ENCODE results near the gene TSHR.
"Not testable (repeated sequence)": the region's sequence is repeated elsewhere in the genome, so short reads cannot be mapped to it uniquely, and the experiment has no call there.

Gene TSHR

GRCh38 chr14:81110186-81110585, 154.8 kb downstream of the TSHR start:
- no peak overlapping the region for H3K4me3 ChIP-seq
- no peak overlapping the region for H3K9ac ChIP-seq (ENCODE audit: insufficient read length)
- DNase-seq (ENCODE audit: low read depth, low spot score): no peak
- no peaks in the 10 kb centered on the region for H3K36me3 ChIP-seq (ENCODE audit: insufficient read depth, low read length)
- no peaks in the 10 kb centered on the region for H3K9me3 ChIP-seq (ENCODE audit: low read depth, low read length)
- no peak overlapping the region for H3K27ac ChIP-seq
- TF ChIP-seq FOXP2 (optimal IDR thresholded peaks at IDR 0.05; ENCODE audit: control extremely low read depth, extremely low read length, insufficient read depth) (no peak), POLR2AphosphoS5 (IDR thresholded peaks at IDR 0.05; ENCODE audit: borderline replicate concordance, low read depth, low read length) (no peak), EZH2 (IDR thresholded peaks at IDR 0.05) (no peak)

DNA sequence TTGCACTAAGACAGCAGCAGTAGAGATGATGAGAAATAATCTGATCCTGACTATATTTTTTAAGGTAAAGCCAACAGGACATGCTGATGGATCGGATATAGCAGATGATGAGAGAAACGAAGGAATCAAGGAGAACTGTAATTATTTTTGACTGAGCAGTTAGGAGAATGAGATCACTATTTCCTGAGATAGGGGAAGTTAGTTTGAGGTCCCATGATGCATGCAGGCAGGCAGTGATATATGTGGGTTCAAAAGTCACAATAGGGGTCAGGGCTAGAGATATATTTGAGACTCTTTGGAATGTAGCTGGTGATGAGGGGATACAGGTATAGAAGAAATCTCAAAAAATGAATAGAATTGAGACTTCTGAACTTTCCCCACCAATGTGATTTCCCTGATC, 157.8 kb downstream of the TSHR start:
- H3K27ac ChIP-seq: no peak overlapping the region
- no peak overlapping the region for H3K9ac ChIP-seq (ENCODE audit: insufficient read length)
- TF ChIP-seq EZH2 (IDR thresholded peaks at IDR 0.05): no peak
- no peak for TF ChIP-seq FOXP2 (optimal IDR thresholded peaks at IDR 0.05; ENCODE audit: control extremely low read depth, extremely low read length, insufficient read depth)
- TF ChIP-seq POLR2AphosphoS5 (IDR thresholded peaks at IDR 0.05; ENCODE audit: borderline replicate concordance, low read depth, low read length): no peak
- H3K4me3 ChIP-seq: no peak overlapping the region
- H3K9me3 ChIP-seq (ENCODE audit: low read depth, low read length): no peaks in the 10 kb centered on the region
- no peaks in the 10 kb centered on the region for H3K36me3 ChIP-seq (ENCODE audit: insufficient read depth, low read length)
- DNase-seq (ENCODE audit: low read depth, low spot score): no peak

DNA sequence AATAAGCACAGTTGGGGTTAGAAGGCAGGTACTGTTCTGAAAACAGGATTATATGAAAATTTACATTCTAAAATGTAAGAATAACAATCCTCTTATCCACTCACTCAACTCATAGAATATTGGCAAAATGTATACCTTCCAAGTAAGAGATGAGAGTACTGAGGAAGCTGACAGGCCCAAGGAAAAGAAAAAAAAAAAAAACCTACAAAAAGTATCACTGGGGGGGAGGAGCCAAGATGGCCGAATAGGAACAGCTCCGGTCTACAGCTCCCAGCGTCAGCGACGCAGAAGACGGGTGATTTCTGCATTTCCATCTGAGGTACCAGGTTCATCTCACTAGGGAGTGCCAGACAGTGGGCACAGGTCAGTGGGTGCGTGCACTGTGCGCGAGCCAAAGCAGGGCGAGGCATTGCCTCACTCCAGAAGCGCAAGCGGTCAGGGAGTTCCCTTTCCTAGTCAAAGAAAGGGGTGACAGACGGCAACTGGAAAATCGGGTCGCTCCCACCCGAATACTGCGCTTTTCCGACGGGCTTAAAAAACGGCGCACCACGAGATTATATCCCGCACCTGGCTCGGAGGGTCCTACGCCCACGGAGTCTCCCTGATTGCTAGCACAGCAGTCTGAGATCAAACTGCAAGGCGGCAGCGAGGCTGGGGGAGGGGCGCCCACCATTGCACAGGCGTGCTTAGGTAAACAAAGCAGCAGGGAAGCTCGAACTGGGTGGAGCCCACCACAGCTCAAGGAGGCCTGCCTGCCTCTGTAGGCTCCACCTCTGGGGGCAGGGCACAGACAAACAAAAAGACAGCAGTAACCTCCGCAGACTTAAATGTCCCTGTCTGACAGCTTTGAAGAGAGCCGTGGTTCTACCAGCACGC, 158.8 kb downstream of the TSHR start:
- H3K27ac ChIP-seq; DNase-seq (ENCODE audit: low read depth, low spot score); H3K9me3 ChIP-seq (ENCODE audit: low read depth, low read length); H3K9ac ChIP-seq (ENCODE audit: insufficient read length); H3K4me3 ChIP-seq; H3K36me3 ChIP-seq (ENCODE audit: insufficient read depth, low read length): not testable (repeated sequence)

- H3K27ac ChIP-seq: no peak overlapping the region
- H3K36me3 ChIP-seq (ENCODE audit: insufficient read depth, low read length): no peaks in the 10 kb centered on the region
- no peak overlapping the region for H3K9ac ChIP-seq (ENCODE audit: insufficient read length)
- no peaks in the 10 kb centered on the region for H3K9me3 ChIP-seq (ENCODE audit: low read depth, low read length)
- no peak overlapping the region for H3K4me3 ChIP-seq
- TF ChIP-seq POLR2AphosphoS5 (IDR thresholded peaks at IDR 0.05; ENCODE audit: borderline replicate concordance, low read depth, low read length) (no peak), EZH2 (IDR thresholded peaks at IDR 0.05) (no peak), FOXP2 (optimal IDR thresholded peaks at IDR 0.05; ENCODE audit: control extremely low read depth, extremely low read length, insufficient read depth) (no peak)
- DNase-seq (ENCODE audit: low read depth, low spot score): no peak
Measured at GRCh38 chr14:81120501-81120900, 165.1 kb downstream of the TSHR start.

- Histone ChIP-seq H3K27ac (no peak overlapping the region), H3K9ac (ENCODE audit: insufficient read length) (no peak overlapping the region), H3K36me3 (ENCODE audit: insufficient read depth, low read length) (no peaks in the 10 kb centered on the region), H3K4me3 (no peak overlapping the region), H3K9me3 (ENCODE audit: low read depth, low read length) (no peaks in the 10 kb centered on the region)
- no peak for DNase-seq (ENCODE audit: low read depth, low spot score)
- TF ChIP-seq EZH2 (IDR thresholded peaks at IDR 0.05) (no peak), POLR2AphosphoS5 (IDR thresholded peaks at IDR 0.05; ENCODE audit: borderline replicate concordance, low read depth, low read length) (no peak), FOXP2 (optimal IDR thresholded peaks at IDR 0.05; ENCODE audit: control extremely low read depth, extremely low read length, insufficient read depth) (no peak)
Measured at GRCh38 chr14:81122326-81122725, 166.9 kb downstream of the TSHR start.

DNA sequence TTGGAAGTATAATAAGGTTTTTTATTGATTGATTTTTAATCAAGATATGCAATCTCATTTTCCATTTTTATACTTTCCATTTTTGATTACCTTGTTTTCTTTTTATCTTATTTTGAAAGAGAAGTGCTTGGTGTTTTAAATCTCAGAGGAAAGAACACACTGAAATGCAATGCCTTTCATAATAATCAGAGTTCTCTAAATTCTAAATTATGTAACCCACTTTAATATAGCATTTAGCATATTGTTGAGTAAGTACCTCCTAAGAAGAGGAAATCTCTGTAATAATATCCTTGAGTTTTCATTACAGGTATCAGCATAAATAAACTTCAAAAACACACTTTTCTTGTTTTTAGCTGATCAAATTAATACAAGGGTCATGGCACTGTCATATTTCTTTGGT, 168.4 kb downstream of the TSHR start:
- Histone ChIP-seq H3K4me3 (no peak overlapping the region), H3K27ac (no peak overlapping the region), H3K36me3 (ENCODE audit: insufficient read depth, low read length) (no peaks in the 10 kb centered on the region), H3K9ac (ENCODE audit: insufficient read length) (no peak overlapping the region), H3K9me3 (ENCODE audit: low read depth, low read length) (no peaks in the 10 kb centered on the region)
- DNase-seq (ENCODE audit: low read depth, low spot score): no peak
- TF ChIP-seq EZH2 (IDR thresholded peaks at IDR 0.05): no peak
- TF ChIP-seq FOXP2 (optimal IDR thresholded peaks at IDR 0.05; ENCODE audit: control extremely low read depth, extremely low read length, insufficient read depth): no peak
- no peak for TF ChIP-seq POLR2AphosphoS5 (IDR thresholded peaks at IDR 0.05; ENCODE audit: borderline replicate concordance, low read depth, low read length)

GRCh38 chr14:81125536-81125935, 170.1 kb downstream of the TSHR start:
- DNase-seq (ENCODE audit: low read depth, low spot score): no peak
- H3K27ac ChIP-seq: no peak overlapping the region
- TF ChIP-seq POLR2AphosphoS5 (IDR thresholded peaks at IDR 0.05; ENCODE audit: borderline replicate concordance, low read depth, low read length): no peak
- TF ChIP-seq EZH2 (IDR thresholded peaks at IDR 0.05): no peak
- TF ChIP-seq FOXP2 (optimal IDR thresholded peaks at IDR 0.05; ENCODE audit: control extremely low read depth, extremely low read length, insufficient read depth): no peak
- H3K9me3 ChIP-seq (ENCODE audit: low read depth, low read length): no peaks in the 10 kb centered on the region
- no peaks in the 10 kb centered on the region for H3K36me3 ChIP-seq (ENCODE audit: insufficient read depth, low read length)
- H3K9ac ChIP-seq (ENCODE audit: insufficient read length): no peak overlapping the region
- no peak overlapping the region for H3K4me3 ChIP-seq

DNA sequence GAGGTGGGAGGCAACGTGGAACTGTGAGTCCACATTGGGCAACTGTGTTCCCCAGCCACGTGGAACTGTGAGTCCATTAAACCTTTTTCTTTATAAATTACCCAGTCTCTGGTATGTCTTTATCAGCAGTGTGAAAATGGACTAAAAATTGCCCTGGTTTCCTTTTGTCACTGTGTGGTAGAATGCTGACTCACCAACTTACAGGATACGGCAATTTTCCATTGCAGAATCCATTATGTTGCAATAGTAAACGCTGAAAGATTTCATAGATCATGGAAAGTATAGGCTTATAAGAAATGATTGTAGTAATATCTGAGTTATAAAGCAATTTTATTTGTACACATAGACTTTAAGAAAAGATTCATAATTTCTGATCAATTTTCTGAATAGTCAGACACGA, 172.4 kb downstream of the TSHR start:
- no peak overlapping the region for H3K9ac ChIP-seq (ENCODE audit: insufficient read length)
- H3K9me3 ChIP-seq (ENCODE audit: low read depth, low read length): no peaks in the 10 kb centered on the region
- H3K36me3 ChIP-seq (ENCODE audit: insufficient read depth, low read length): no peaks in the 10 kb centered on the region
- no peak overlapping the region for H3K27ac ChIP-seq
- DNase-seq (ENCODE audit: low read depth, low spot score): peak; percentile 72
- no peak for TF ChIP-seq EZH2 (IDR thresholded peaks at IDR 0.05)
- no peak for TF ChIP-seq FOXP2 (optimal IDR thresholded peaks at IDR 0.05; ENCODE audit: control extremely low read depth, extremely low read length, insufficient read depth)
- no peak; the same call in 1 of the 2 replicates for TF ChIP-seq POLR2AphosphoS5 (IDR thresholded peaks at IDR 0.05; ENCODE audit: borderline replicate concordance, low read depth, low read length)
- H3K4me3 ChIP-seq: no peak overlapping the region

GRCh38 chr14:81129242-81129641, 173.8 kb downstream of the TSHR start:
- Histone ChIP-seq H3K36me3 (ENCODE audit: insufficient read depth, low read length) (no peaks in the 10 kb centered on the region), H3K27ac (no peak overlapping the region), H3K9me3 (ENCODE audit: low read depth, low read length) (no peaks in the 10 kb centered on the region), H3K9ac (ENCODE audit: insufficient read length) (no peak overlapping the region), H3K4me3 (no peak overlapping the region)
- DNase-seq (ENCODE audit: low read depth, low spot score): no peak
- TF ChIP-seq EZH2 (IDR thresholded peaks at IDR 0.05): no peak

Measured in SK-N-MC (cell line).